Small intestine (tissue), 7 donors: ENCODE measurements around the gene VPS9D1. TPM values are rescaled to one million over a fixed set of nuclear protein-coding genes. Genes with fewer than 3 reads are reported as not detected.

Experiments used
- DNase-seq, 2 donors: peaks; one replicate each; pipeline versions ENCODE4 v3.0.0 to v3.0.0-alpha.2; 2013
- FAIRE-seq: peaks from 2 replicates; lab custom pipeline; 2012; peaks lifted over from hg19 to GRCh38; lab: Jason Lieb, UNC
- H3K27ac ChIP-seq, 3 donors: one replicate each; pipeline ENCODE4 v1.5.1; 2013; ENCODE audit warnings: low read length in 2 of 3, mild to moderate bottlenecking in 2 of 3, control low read depth in 1 of 3, inconsistent platforms in 1 of 3, low read depth in 1 of 3, moderate library complexity in 1 of 3
- H3K27me3 ChIP-seq, 3 donors: one replicate each; pipeline ENCODE4 v1.6.1; 2013; ENCODE audit warnings: low read length in 3 of 3, inconsistent platforms in 1 of 3; ENCODE audit not compliant: control insufficient read depth in 3 of 3, insufficient read depth in 3 of 3
- H3K36me3 ChIP-seq, 3 donors: one replicate each; pipeline ENCODE4 v1.6.1; 2013; ENCODE audit warnings: low read length in 3 of 3, inconsistent platforms in 1 of 3, low read depth in 1 of 3, mild to moderate bottlenecking in 1 of 3, moderate library complexity in 1 of 3; ENCODE audit not compliant: control insufficient read depth in 3 of 3, insufficient read depth in 2 of 3
- H3K4me1 ChIP-seq, 3 donors: one replicate each; pipeline ENCODE4 v1.6.1; 2013; ENCODE audit warnings: low read length in 2 of 3, inconsistent platforms in 1 of 3, low read depth in 1 of 3, mild to moderate bottlenecking in 1 of 3, moderate library complexity in 1 of 3; ENCODE audit not compliant: control insufficient read depth in 3 of 3, insufficient read depth in 2 of 3
- H3K4me3 ChIP-seq, 3 donors: one replicate each; pipeline ENCODE4 v1.5.1; 2013; ENCODE audit warnings: low read length in 3 of 3, control low read depth in 1 of 3, inconsistent platforms in 1 of 3, low read depth in 1 of 3, mild to moderate bottlenecking in 1 of 3, moderate library complexity in 1 of 3
- H3K9me3 ChIP-seq, 2 donors: one replicate each; pipeline ENCODE4 v1.6.1; 2013; ENCODE audit warnings: low read depth in 1 of 2, low read length in 1 of 2; ENCODE audit not compliant: control insufficient read depth in 2 of 2, insufficient read depth in 1 of 2
- WGBS, 3 donors: extraction: QIAGEN DNeasy Blood & Tissue Kit; methylation state at CpG; one replicate each; pipeline ENCODE4 v1.1.7; 2013; 5-methylcytosine and 5-hydroxymethylcytosine counted together
- polyA plus RNA-seq, 4 donors: library from polyadenylated mRNA; stranded (reverse) in 3 of 4; unstranded in 1 of 4; fragments of 200-250 nt in 3 of 4; fragments of 120-200 nt in 1 of 4; gene quantifications; one replicate each; pipeline versions ENCODE4 v1.2.1 to v1.2.3, GENCODE V29; 2013
- donor health status: healthy with polysubstance abuse.
- donor health status: control.
- donor health status: control.
- donor health status: Bipolar disorder and iron deficiency.
- donor health status: healthy.

The VPS9D1 gene
- polyA plus RNA-seq, 4 donors, result 12.3 to 48.5 (median 28.8) TPM

DNA sequence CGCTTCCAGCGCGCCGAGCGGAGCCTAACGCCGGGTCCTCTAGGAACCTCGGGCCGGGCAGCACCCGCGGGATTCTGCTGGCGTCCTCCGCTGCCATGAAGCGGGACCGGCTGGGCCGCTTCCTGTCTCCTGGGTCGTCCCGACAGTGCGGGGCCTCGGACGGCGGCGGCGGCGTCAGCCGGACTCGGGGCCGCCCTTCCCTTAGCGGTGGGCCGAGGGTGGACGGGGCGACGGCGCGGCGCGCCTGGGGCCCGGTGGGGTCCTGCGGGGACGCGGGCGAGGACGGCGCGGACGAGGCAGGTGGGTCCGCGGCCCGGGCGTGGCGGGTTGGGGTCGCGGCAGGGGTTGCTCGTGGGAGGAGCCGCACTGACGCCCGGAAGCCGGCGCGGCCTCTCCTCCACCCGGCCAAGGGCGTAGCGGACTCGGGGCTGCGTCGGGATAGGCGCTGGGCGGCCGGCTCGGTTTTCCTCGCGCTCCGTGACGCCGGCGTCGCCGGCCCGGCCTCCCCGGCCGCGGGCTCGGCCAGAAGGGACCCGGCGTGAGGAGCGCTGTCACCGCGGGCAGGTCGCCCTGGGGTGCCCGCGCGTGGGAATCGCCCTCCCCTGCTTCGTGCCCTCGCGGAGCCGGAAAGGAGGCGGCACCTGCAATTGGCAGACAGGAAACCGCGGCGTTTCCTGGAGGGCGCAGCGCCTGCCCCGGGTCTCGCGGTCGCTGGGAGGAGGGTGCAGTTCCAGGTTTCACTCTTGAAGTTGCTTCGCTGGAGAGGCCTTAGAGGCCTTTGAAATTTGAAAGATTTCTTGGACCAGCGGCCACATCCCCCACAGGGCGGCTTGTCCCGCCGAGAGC is 1.1 kb upstream of the VPS9D1 start:
- Histone ChIP-seq H3K27ac (peak overlapping the region; percentile 91 to 95 (median 94)), H3K4me1 (peaks cover 8 to 44% (median 12%) of the 10 kb centered on the region in 3 donors), H3K36me3 (peaks cover 7 to 56% (median 9%) of the 10 kb centered on the region in 3 donors), H3K9me3 (no peaks in the 10 kb centered on the region), H3K27me3 (no peaks in the 10 kb centered on the region), H3K4me3 (peak overlapping the region; percentile 66 to 87 (median 81))
- 0 to 1% (median 1%) methylated on average over 52 to 112 of the region's 112 CpGs for WGBS, 3 donors
- FAIRE-seq, result no peak
- peak; percentile 70 to 80 for DNase-seq

DNA sequence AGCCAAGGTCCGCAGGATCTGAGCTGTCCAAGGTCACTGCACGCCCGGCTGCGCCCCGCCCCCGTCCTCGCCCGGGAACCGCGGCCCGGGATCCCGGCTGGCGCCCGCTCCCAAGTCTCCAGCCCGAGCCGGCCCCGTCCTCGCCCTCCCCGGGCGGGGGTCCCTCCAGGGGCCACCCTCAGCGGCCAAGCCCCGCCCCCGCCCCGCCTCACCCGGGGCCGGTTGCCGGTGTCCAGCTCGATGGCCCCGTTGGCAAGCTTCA is 216 bp downstream of the VPS9D1 start:
- WGBS, 3 donors, result 0 to 1% (median 0%) methylated on average over 20 to 29 of the region's 29 CpGs
- DNase-seq (peak; percentile 77 to 90), FAIRE-seq (no peak)

DNA sequence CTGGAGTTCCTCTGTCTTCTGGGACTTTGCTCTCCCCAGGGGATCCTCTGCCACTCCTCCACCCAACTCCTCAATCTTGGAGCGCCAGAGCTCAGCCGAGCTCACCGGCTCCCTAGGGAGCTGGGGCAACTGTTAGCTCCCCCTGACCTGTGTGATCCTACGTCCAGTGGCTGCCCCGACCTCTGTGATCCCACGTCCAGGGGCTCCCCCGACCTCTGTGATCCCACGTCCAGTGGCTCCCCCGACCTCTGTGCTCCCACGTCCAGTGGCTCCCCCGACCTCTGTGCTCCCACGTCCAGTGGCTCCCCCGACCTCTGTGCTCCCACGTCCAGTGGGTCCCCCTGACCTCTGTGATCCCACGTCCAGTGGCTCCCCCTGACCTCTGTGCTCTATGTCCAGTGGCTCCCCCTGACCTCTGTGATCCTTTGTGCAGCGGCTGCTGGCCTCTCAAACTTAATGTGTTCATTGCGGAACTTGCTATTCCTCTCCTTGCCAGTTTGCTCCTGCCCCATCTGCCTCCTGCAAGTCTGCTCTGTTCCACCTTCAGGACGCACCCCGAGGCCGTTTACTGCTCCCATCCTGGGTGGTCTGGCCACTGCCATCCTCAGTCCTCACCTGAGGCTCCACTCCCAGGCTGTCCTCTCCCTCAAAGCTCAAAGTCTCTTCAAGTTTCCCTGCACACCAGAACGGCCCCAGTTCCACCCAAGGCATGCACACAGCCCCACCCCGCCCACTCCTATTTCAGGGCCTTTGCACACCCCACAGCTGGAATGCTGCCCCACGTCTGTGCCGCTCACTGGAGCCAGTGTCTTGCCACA is 2.8 kb downstream of the VPS9D1 start:
- Histone ChIP-seq H3K27ac (no peak overlapping the region), H3K9me3 (no peaks in the 10 kb centered on the region), H3K4me1 (peaks cover under 1 to 31% (median 4%) of the 10 kb centered on the region in 3 donors), H3K4me3 (no peak overlapping the region), H3K36me3 (peaks cover 0 to 41% (median 0%) of the 10 kb centered on the region in 3 donors), H3K27me3 (no peaks in the 10 kb centered on the region)
- WGBS, 3 donors, result 66 to 82% (median 75%) methylated on average over 24 of the region's 24 CpGs
- DNase-seq (peak in 1 of 2 donors; percentile 62), FAIRE-seq (no peak)

More for the DNA sequence above, 216 bp downstream of the VPS9D1 start:
- Histone ChIP-seq H3K36me3 (peaks cover 3 to 55% (median 9%) of the 10 kb centered on the region in 3 donors), H3K4me3 (peak overlapping the region; percentile 66 to 87 (median 81)), H3K9me3 (no peaks in the 10 kb centered on the region), H3K27me3 (no peaks in the 10 kb centered on the region), H3K27ac (peak overlapping the region; percentile 91 to 97 (median 95)), H3K4me1 (peaks cover 8 to 44% (median 12%) of the 10 kb centered on the region in 3 donors)

DNA sequence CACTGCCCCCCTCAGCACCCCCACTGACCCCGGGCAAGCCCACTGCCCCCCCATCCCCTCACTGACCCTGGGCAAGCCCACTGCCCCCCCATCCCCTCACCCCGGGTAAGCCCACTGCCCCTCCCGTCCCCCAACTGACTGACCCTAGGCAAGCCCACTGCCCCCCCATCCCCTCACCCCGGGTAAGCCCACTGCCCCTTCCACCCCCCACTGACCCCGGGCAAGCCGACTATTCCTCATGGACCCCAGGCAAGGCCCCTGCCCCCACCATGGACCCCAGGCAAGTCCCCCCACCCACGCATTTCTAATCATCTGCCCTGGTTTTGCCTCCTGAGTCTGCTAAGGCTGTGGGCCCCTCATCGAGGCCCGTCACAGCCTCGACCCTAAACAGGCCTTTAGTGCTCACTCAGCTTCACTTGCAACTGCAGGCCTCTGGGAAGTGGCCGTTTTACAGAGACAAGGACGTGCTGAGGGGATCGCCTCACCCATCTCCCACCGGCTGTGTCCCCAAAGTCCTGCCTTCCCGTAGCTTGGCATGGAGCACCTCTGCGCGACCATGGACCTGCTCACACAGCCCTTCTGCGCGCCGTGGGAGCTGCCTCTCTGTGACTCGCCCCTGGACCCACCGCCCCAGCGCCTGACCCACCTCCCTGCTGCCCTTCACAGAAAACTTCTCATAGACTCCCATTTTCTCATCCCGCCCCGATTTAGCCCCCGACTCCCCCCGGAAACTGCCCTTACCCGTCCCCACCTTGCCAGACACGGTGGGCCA is 3.6 kb downstream of the VPS9D1 start:
- Histone ChIP-seq H3K27me3 (peaks cover 0 to 3% (median 0%) of the 10 kb centered on the region in 3 donors), H3K4me1 (peaks cover 0 to 23% (median 4%) of the 10 kb centered on the region in 3 donors), H3K9me3 (no peaks in the 10 kb centered on the region), H3K36me3 (peaks cover 0 to 39% (median 0%) of the 10 kb centered on the region in 3 donors), H3K27ac (no peak overlapping the region), H3K4me3 (no peak overlapping the region)
- 86 to 89% (median 88%) methylated on average over 25 to 29 of the region's 29 CpGs for WGBS, 3 donors
- FAIRE-seq, result no peak
- no peak for DNase-seq

DNA sequence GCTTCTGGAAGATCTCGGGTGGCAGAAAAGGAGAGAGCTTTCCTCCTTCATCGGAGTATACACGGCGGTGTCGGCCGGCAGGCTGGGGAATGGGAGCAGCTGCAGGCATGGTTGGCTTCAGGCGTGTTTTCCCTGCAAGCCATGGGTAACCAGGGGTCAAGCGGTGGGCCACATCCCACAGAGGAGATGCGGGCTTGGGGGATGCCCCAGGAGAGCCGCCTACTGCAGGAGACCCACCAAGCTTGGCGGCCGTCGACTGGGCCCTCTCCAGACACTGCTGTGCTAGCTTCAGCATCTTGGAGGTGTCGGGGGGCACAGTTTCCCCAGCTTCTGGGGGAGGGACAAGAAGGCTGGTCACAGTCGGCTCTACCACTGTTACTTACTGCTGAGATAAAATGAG is 4.2 kb downstream of the VPS9D1 start:
- DNase-seq, result no peak
- Histone ChIP-seq H3K4me3 (no peak overlapping the region), H3K27ac (no peak overlapping the region), H3K36me3 (peaks cover 0 to 39% (median 0%) of the 10 kb centered on the region in 3 donors), H3K4me1 (peaks cover 0 to 23% (median 4%) of the 10 kb centered on the region in 3 donors), H3K27me3 (peaks cover 0 to 5% (median 0%) of the 10 kb centered on the region in 3 donors), H3K9me3 (no peaks in the 10 kb centered on the region)
- 92 to 94% (median 92%) methylated on average over 14 to 15 of the region's 15 CpGs for WGBS, 3 donors
- FAIRE-seq, result no peak

DNA sequence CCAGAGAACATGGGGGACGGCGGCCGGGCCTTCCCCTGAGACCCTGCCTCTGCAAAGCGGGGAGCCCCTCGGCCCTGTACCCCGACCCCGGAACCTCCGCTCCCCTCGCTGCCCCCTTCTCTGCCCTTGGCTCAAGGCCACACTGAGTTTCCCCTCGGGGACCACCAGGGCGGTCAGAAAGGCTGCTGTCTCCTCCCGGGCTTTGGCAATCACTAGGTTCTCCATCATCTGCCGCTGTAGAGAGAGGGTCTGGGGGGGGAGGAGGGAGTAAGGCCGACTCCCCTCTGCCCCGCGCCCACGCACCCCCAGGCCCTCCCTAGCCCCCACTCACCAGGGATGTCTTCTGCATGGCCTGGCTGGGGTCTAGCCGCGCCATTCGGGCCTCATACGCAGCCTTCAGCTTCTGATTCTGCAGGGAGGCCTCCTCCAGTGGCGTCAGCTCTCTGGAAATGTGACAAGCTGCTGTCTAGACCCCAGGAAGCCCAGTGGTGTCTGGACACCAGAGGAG is 8.4 kb downstream of the VPS9D1 start:
- Histone ChIP-seq H3K27me3 (peaks cover 0 to 5% (median 0%) of the 10 kb centered on the region in 3 donors), H3K27ac (no peak overlapping the region), H3K4me1 (no peaks in the 10 kb centered on the region), H3K4me3 (peak overlapping the region; percentile 12 to 55 (median 36)), H3K36me3 (peaks cover 0 to 54% (median 0%) of the 10 kb centered on the region in 3 donors), H3K9me3 (no peaks in the 10 kb centered on the region)
- DNase-seq, result no peak
- 7 to 13% (median 11%) methylated on average over 21 to 22 of the region's 22 CpGs for WGBS, 3 donors
- FAIRE-seq, result no peak

DNA sequence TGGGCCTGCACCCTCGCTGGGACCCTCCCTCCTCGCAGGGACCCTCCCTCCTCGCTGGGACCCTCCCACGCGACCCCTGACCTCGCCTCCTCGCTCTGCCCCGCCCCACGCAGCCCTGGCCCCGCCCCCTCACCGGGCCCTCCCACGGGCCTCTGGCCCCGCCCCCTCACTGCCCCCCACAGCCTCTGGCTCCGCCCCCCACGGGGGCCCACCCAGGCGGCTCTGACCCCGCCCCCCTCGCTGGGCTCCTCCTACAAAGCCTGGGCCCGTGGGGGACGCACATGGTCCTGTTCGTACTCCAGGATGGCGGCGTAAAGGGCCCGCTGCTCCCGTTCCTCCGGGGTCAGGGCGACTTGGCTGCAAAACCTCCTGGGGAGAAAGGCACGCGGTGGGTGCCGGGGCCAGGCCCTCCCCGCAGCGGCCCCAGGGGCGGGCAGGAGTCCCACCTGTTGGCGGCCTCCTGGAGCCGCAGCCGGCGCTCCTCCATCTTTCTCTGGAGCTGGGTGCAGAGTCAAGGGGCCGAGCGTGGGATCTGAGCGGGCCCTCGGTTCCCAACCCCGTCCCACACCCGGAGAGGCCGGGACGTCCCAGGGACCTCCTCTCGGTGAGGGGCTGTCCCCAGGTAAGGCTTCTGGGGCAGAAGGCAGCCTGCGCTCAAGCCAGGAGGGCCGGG is 9.0 kb downstream of the VPS9D1 start:
- 1 to 4% (median 3%) methylated on average over 41 to 48 of the region's 48 CpGs for WGBS, 3 donors
- peak overlapping the region; percentile 12 to 55 (median 36) for H3K4me3 ChIP-seq

More for the DNA sequence above, 9.0 kb downstream of the VPS9D1 start:
- Histone ChIP-seq H3K9me3 (no peaks in the 10 kb centered on the region), H3K27me3 (peaks cover 0 to 5% (median 0%) of the 10 kb centered on the region in 3 donors), H3K27ac (no peak overlapping the region), H3K36me3 (peaks cover 0 to 56% (median 0%) of the 10 kb centered on the region in 3 donors), H3K4me1 (no peaks in the 10 kb centered on the region)
- peak; percentile 41 to 69 for DNase-seq
- FAIRE-seq, result no peak
